Stimulated activated CD8-positive, alpha-beta memory T cell treated with anti-CD3 and anti-CD28 coated beads, Interleukin-2, amount 100 ng/mL, for 1 hour (primary cell): ENCODE results near the gene PMEPA1.

Experiments
- DNase-seq, 2 donors: peaks; one replicate each; pipeline ENCODE4 v3.0.0-alpha.2; 2020; ENCODE audit warnings: low read depth in 2 of 2

The PMEPA1 gene, protein sequence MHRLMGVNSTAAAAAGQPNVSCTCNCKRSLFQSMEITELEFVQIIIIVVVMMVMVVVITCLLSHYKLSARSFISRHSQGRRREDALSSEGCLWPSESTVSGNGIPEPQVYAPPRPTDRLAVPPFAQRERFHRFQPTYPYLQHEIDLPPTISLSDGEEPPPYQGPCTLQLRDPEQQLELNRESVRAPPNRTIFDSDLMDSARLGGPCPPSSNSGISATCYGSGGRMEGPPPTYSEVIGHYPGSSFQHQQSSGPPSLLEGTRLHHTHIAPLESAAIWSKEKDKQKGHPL

DNA sequence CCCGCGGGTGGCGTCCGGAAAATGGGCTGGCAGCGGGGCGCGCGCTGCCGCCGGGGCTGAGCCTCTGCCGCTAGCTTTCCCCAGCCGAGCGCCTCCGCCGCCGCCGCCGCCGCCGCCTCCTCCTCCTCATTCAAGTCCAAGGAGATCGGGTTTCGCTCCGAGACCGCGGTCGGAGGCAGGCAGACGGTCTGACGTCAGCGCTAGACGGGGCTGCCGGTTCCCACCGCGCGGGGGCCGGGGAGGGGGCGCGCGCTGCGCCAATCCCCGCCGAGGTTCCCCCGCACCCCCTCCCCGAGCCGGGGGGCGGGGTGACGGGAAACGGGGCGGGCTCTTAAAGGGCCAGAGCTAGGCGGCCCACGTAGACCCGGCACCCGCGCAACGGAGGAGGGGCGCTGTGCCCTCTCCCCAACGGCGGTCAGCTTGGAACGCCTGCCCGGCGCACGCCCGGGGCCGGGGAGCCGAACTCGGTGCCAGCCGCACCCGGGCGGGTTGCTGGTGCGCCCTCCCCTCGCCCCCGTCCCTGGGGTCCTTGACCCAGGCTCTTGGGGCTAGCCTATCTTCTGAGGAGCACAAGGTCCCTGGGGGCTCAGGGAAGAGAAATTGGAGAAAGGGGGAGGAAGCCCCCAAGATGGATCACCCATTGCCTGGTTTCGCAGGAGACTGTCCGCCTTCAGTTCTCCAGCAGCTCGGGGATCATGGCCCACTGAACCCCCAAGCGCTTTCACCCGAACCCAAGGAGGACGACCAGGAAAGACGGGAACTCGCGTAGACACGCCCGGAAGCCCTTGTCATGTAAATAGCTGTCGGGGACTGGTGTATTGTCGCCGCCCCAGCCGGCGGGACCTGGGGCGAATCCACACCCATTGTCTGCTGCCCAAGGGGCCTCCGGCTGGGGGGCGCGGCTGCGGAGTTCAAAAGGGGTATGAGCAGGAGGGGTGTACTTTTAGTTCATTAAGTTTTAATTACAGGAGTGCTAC, at the start of gene PMEPA1:
Gene PMEPA1 (minus strand): TSS at position 193 of the 977 bp plus-strand sequence. CDS start 433 bp downstream, outside the sequence.
- peak; percentile 87 to 88 for DNase-seq

- no peak for DNase-seq
These were observed 48.0 kb upstream of the PMEPA1 start for GRCh38 chr20:57757767-57758166.

GRCh38 chr20:57756921-57757320, 47.1 kb upstream of the PMEPA1 start:
- DNase-seq: no peak

- DNase-seq: no peak
These were observed 46.4 kb upstream of the PMEPA1 start for GRCh38 chr20:57756213-57756612.

DNA sequence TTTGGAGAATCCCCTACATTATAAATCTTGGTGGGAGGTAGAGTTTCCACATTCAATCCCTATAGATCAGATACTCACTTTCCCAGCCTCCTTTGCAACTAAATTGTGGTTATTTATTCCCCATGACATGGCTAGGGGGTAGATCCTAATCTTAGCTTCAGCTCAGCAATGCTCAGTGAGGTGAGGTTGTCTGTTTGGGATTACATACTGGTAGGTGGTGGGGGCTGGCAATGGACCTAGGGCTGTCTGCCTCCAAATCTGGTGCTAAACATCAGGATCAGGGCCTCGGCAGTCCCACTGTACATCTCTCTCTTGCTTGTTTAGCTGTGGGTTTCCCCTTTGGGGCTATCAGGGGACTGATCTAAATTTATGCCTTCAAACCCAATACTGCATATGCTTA, 45.8 kb upstream of the PMEPA1 start:
- DNase-seq: no peak

- no peak for DNase-seq
These were observed 44.4 kb upstream of the PMEPA1 start for GRCh38 chr20:57754190-57754589.

DNA sequence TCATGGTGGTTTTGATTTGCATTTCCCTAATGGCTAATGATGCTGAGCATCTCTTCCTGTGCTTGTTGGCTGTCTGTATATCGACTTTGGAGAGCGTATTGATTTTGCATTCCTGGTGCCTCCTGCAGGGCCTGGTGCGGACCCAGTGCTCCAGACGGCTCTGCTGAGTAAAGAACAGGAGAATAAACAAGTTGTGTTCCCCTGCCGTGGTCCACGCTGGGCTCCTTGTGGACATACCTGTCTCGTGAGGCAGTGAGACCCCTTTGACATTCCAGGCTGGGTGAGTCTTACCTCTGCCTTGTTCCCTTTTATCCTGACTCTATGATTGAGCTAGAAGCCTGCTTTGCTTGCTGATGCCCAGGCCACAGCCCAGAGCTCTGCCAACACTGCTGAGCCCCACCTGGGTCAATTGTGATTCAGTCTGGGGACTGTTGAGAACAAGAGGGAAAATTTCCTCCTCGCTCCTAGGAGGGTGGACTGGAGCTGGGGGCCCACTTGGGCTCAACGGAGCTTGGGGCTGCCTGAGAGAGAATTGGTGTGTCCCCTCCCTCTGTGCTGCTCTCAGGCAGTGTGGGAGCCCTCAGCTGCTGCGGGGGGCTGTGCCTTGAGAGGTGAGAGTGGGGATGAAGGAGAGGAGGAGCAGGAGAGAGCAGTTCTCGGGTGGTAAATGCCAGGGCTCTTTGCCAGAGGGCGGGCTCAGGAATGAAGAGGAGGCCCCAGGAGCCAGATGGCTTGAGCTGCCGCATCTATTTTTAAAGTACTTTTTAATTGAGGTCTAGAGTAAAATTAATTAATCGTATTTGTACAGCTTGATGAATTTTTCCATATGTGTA, 43.7 kb upstream of the PMEPA1 start:
- no peak for DNase-seq

DNA sequence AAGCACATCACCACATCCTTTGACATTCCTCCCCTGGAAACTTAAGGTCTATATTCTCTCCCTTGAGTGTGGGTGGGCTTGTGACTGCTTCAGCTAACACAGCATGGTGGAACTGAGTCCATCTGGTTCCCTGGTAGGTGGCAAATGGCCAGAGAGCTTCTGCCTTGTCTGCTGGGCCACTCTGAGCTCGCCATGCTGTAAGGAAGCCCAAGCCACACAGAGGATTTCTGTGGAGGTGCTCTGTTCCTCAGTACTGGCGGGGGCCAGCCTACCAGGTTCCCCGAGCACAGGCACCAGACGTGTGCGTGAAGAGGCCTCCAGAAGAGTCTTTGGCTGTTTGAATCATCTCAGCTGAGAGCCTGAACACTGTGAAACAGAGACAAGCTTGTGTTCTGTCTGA, 41.6 kb upstream of the PMEPA1 start:
- DNase-seq: no peak

GRCh38 chr20:57749869-57750268, 40.1 kb upstream of the PMEPA1 start:
- DNase-seq: no peak

- DNase-seq: no peak
These were observed 39.4 kb upstream of the PMEPA1 start for GRCh38 chr20:57749131-57749690.

GRCh38 chr20:57748601-57749130, 38.9 kb upstream of the PMEPA1 start:
- peak; percentile 2 to 3 for DNase-seq

- no peak for DNase-seq
These were observed 38.2 kb upstream of the PMEPA1 start for GRCh38 chr20:57747861-57748481.

DNA sequence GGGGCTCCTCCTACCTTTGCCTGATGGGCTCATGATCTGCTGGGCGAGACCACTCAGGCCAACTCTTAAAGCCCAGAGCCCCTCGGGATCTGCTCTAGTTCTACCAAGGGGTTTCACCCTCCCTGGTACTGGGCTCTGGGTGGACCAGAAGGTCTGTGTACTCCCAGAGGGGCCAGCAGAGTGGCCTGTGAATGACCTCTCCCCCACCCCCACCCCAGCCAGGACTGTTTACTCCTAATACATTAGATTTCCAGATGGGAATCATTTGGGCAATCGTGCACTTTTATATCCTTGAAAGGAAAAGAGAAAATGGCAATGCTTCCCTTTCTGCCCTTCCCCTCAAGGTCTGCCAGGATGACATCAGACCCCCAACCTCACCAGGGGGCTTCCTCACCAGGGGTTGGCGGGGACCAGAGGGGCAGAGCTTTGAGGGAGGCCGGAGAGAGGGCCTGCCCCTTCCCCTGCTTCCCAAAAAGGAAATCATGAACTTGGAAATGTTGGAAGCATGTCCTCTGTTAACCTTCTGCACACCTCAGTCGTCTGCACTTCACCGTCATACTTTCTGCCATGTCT, 37.1 kb upstream of the PMEPA1 start:
- no peak for DNase-seq

DNA sequence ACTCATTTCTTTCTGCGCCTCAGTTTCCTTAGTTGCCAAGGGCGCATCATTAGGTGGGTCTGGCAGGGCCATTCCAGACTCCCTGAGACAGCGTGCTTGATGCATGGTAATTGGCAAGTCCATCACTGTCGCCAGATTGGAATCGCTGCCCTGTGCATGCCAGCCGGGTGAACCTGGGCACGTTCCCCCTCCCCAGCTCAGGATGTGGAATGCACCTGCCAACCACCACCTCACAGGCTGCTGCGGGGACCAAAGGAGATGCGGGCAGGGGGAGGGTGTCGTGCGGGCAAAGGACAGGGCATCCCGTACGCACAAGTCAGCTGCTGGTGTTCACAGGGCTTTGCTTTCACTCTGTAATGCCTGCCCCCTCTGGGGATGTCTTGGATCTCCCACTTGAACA, 36.4 kb upstream of the PMEPA1 start:
- DNase-seq: no peak

GRCh38 chr20:57744206-57744605, 34.4 kb upstream of the PMEPA1 start:
- DNase-seq: no peak

- no peak for DNase-seq
These were observed 33.8 kb upstream of the PMEPA1 start for GRCh38 chr20:57743450-57744095.

DNA sequence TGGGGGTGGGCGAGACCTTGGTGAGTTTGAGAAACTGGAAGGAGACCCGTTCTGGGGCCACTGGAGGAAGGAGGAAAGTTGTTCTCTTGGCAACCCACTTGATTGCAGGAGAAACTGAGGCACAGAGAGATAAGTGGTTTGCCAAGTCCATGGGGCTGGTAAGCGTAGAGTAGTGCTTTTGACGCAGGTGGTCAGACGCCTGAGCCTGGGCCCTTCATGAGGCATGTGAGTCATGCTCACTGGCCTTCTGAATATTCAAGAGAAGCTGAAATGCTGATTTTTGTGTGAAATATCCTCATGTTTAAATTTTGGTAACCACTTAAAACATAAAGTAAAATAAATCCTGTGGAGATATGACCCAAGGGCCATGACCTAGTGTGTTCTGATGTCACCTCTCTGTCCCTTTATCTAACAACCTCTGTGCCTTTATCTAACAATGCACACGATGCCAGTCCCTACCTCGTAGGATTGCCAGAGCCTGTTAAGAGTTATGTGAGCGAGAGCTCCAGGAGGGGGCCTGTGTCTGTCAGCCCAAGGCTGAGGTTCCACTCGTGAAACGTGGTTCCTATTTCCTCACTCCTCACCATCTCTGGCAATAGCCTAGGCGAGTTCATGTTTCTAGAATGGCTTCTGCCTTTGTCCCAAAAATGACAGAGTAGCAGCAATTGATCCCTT, 32.8 kb upstream of the PMEPA1 start:
- no peak for DNase-seq

DNA sequence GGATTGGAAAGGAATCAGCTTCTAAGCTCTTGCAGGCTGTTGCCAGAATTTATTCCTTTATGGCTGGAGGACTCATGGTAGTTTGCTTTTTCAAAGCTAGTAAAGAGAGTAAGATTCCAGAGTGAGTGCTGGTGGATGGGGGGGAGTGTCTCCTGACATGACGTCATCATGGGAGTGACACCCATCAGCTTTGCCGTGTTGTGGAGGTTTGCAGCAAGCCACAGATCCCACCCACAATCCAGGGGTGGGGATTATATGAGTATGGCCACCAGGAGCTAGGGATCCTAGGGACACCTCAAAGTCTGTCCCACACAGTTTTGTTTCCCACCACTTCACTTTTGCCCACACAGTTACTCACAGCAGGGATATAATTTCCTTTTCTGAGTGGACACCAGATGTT, 28.7 kb upstream of the PMEPA1 start:
- DNase-seq: no peak

- DNase-seq: no peak
These were observed 28.2 kb upstream of the PMEPA1 start for GRCh38 chr20:57738053-57738452.
